ENCODE data around the gene IQCK.

The IQCK gene

DNA sequence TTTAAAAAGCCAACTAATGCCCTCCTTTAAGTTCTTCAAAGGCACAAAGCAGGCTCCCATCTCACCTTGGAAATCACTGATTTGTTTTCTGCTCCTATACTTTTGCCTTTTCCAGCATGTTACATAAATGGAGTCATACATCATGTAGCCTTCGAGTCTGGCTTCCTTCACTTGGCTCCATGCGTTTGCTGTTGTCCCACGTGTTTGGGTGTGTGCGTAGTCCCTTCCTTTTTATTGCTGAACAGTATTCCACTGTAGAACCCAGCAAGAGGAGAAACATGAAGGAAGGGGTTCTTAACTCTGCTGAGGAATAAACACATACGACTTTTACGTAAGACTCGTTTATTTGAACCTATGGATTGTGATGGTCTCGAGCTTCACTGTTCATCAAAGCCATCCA lies 84.5 kb downstream of the IQCK start:
- Histone ChIP-seq H3K27ac (no peak overlapping the region), H3K27me3 (no peaks in the 10 kb centered on the region), H3K4me1 (ENCODE audit: control insufficient read depth in 1 of 2, insufficient read depth in 1 of 2, low read depth in 1 of 2, low read length in 1 of 2) (no peaks in the 10 kb centered on the region), H3K4me3 (ENCODE audit: low read depth in 1 of 2, low read length in 1 of 2) (no peak overlapping the region), H3K9me3 (no peaks in the 10 kb centered on the region), H3K36me3 (no peaks in the 10 kb centered on the region)
- TF ChIP-seq, protein P1, sequence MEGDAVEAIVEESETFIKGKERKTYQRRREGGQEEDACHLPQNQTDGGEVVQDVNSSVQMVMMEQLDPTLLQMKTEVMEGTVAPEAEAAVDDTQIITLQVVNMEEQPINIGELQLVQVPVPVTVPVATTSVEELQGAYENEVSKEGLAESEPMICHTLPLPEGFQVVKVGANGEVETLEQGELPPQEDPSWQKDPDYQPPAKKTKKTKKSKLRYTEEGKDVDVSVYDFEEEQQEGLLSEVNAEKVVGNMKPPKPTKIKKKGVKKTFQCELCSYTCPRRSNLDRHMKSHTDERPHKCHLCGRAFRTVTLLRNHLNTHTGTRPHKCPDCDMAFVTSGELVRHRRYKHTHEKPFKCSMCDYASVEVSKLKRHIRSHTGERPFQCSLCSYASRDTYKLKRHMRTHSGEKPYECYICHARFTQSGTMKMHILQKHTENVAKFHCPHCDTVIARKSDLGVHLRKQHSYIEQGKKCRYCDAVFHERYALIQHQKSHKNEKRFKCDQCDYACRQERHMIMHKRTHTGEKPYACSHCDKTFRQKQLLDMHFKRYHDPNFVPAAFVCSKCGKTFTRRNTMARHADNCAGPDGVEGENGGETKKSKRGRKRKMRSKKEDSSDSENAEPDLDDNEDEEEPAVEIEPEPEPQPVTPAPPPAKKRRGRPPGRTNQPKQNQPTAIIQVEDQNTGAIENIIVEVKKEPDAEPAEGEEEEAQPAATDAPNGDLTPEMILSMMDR (IDR thresholded peaks at IDR 0.05) = no peak

DNA sequence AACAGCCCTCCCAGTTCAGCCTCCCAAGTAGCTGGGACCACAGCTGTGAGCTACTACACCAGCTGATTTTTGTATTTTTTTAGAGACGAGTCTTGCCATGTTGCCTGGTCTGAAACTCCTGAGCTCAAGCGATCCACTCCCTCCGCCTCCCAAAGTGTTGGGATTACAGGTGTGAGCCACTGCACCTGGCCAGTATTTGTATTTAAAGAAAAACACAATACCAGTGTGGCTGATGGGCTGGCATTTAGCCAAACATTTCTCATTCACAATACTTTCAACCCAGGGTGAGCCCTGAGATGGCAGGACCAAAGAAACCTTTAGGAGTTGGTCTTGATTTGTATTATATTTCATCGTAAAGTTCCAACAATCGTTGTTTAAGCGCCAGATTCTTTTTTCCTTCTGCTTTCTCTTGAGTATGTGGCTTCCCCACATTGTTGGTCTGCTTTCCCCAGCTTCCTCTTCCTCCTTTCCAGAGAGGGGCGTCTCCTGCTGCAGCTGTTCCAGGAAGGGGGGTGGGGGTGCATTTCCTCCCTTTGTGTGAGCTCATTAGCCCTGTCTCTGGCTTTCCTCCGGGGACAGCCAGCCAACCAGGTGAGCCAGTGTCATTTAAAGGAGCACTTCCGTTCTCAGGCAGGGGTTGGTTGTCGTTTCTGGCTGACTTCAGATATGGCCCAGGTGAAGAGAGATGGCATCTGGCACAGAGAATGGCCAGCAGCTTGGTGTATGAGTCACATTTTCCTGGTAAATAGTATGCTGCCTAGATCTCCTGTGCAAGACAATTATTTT lies 86.7 kb downstream of the IQCK start:
- Histone ChIP-seq H3K27me3 (no peaks in the 10 kb centered on the region), H3K4me3 (ENCODE audit: low read depth in 1 of 2, low read length in 1 of 2) (no peak overlapping the region), H3K36me3 (no peaks in the 10 kb centered on the region), H3K4me1 (ENCODE audit: control insufficient read depth in 1 of 2, insufficient read depth in 1 of 2, low read depth in 1 of 2, low read length in 1 of 2) (no peaks in the 10 kb centered on the region), H3K27ac (no peak overlapping the region), H3K9me3 (no peaks in the 10 kb centered on the region)
- TF ChIP-seq, protein P1 (IDR thresholded peaks at IDR 0.05) = no peak

DNA sequence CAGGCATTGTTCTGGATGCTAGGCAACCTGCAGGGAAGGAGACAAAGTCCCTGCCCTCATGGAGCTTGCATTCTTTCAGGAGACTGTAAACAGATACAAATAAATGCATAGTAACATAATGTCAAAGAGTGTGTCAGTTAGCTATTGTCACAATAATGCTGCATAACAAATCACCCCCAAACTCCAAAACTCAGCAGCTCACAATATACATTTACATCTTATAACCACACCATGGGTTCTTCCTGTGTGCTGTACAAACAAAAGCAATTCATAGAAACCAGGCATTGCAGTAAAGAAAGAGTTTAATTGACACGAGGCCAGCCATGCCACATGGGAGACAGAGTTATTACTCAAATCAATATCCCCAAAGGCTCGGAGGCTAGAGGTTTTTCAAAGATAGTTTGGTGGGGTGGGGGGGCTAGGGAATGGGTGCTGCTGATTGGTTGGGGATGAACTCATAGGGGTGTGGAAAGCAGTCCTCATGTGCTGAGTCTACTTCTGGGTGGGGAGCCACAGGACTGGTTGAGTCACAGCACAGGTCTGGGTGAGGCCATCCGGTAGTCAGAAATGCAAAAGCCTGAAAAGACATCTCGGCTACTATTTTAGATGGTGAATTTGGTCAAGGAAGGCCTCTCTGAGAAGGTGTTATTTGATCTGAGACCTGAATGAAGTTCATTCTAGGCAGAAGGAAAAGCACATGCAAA lies 87.5 kb downstream of the IQCK start:
- H3K27ac ChIP-seq = no peak overlapping the region
- no peaks in the 10 kb centered on the region for H3K9me3 ChIP-seq
- H3K27me3 ChIP-seq = no peaks in the 10 kb centered on the region
- no peaks in the 10 kb centered on the region for H3K36me3 ChIP-seq
- TF ChIP-seq, protein P1 (IDR thresholded peaks at IDR 0.05) = no peak
- no peaks in the 10 kb centered on the region for H3K4me1 ChIP-seq (ENCODE audit: control insufficient read depth in 1 of 2, insufficient read depth in 1 of 2, low read depth in 1 of 2, low read length in 1 of 2)
- H3K4me3 ChIP-seq (ENCODE audit: low read depth in 1 of 2, low read length in 1 of 2) = no peak overlapping the region

DNA sequence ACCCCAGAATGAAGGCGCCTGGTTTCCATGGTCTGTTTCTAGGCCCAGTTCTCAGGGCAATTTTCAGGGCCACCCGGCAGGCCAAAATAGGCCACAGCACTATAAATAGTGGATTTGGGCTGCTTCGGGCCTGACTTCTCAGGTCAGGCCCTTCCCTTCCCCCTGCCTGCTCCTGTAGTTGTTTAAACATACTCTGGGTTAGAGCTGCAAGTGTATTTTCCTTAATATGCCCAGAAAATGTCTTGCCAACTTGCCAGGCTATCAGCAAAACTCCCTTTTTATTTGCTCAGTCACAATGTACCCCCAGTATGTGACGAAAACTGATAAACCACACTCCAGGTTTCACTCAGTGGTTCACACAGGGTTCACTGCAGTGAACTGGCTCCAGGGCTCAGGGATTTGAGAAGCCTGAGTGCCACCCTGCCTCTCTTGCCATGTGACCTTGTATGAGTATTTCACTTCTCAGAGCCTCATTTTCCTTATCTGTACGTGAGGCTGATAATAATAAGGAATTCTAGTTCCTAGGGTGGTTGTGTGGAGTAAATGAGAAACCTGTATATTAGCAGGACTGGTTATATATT lies 90.1 kb downstream of the IQCK start:
- Histone ChIP-seq H3K9me3 (no peaks in the 10 kb centered on the region), H3K27me3 (no peaks in the 10 kb centered on the region), H3K4me1 (ENCODE audit: control insufficient read depth in 1 of 2, insufficient read depth in 1 of 2, low read depth in 1 of 2, low read length in 1 of 2) (no peaks in the 10 kb centered on the region), H3K27ac (no peak overlapping the region), H3K36me3 (no peaks in the 10 kb centered on the region), H3K4me3 (ENCODE audit: low read depth in 1 of 2, low read length in 1 of 2) (no peak overlapping the region)
- TF ChIP-seq, protein P1 (IDR thresholded peaks at IDR 0.05) = no peak

DNA sequence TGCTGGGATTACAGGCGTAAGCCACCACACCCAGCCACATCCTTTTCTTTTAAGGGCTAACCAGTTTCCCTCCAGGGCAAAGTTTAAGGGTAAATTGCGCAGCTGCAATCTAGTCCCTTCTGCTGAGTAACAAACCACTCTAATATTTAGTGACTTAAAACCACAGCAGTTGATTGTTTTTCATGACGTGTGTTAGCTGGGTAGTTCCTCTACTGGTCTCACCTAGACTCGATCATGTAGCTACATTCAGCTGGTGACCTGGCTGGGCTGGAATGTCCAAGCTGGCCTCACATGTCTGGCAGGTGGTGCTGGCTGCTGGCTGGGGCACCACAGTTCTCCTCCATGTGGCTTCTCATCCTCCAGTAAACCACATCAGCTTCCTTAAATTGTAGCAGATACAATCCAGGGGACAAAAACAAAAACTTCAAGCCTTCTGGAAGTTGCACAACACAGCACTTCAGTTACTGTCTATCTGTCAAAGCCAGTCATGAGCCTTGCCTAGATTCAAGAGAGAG lies 91.1 kb downstream of the IQCK start:
- H3K4me1 ChIP-seq (ENCODE audit: control insufficient read depth in 1 of 2, insufficient read depth in 1 of 2, low read depth in 1 of 2, low read length in 1 of 2) = no peaks in the 10 kb centered on the region
- no peaks in the 10 kb centered on the region for H3K36me3 ChIP-seq
- no peak overlapping the region for H3K27ac ChIP-seq
- H3K27me3 ChIP-seq = no peaks in the 10 kb centered on the region
- no peaks in the 10 kb centered on the region for H3K9me3 ChIP-seq
- H3K4me3 ChIP-seq (ENCODE audit: low read depth in 1 of 2, low read length in 1 of 2) = no peak overlapping the region
- TF ChIP-seq, protein P1 (IDR thresholded peaks at IDR 0.05) = no peak

Measured in neutrophil (primary cell).